IMR-90 (cell line): ENCODE results near the gene GRAMD2B. TPM values are rescaled to one million over a fixed set of nuclear protein-coding genes. Genes with fewer than 3 reads are reported as not detected.

ENCODE experiments used
- ATAC-seq: fragments of 200-7000 bp; cut with Tn5 transposase; 2 replicates; pipeline ENCODE4 v1.9.1; 2020; ENCODE audit warnings: low read depth, mild to moderate bottlenecking, moderate library complexity
- BruUV-seq: library from RNA; stranded (reverse); fragments of 400-500 nt; replicated peaks from 2 replicates; lab custom pipeline; 2021; lab: Mats Ljungman, UMichigan
- CTCF ChIA-PET: fragments of 300-600 bp; formaldehyde crosslinking; extraction: SDS; loops from one replicate; lab custom pipeline; 2021; ENCODE audit warnings: antibody characterized with exemption; lab: Yijun Ruan, JAX
- POLR2A ChIA-PET: fragments of 300-600 bp; sonication (Branson Sonifier 250); formaldehyde crosslinking; loops from one replicate; lab custom pipeline; 2022; ENCODE audit warnings: antibody characterized with exemption; ENCODE audit not compliant: unreplicated experiment; lab: Charles Lee
- DNase-seq: peaks from one replicate; pipeline ENCODE4 v3.0.0; 2013
- H2AFZ ChIP-seq: replicated peaks from 2 replicates; pipeline ENCODE3; 2013; ENCODE audit warnings: low read length, mild to moderate bottlenecking; ENCODE audit not compliant: poor library complexity
- H2AK5ac ChIP-seq: 2 replicates; pipeline ENCODE4 v1.6.1; 2013; ENCODE audit warnings: low read depth, low read length, inconsistent platforms
- H2AK9ac ChIP-seq: replicated peaks from 2 replicates; pipeline ENCODE3; 2013; ENCODE audit warnings: mild to moderate bottlenecking, low read depth, low read length, moderate library complexity; ENCODE audit not compliant: poor library complexity
- H2BK120ac ChIP-seq: 2 replicates; pipeline ENCODE4 v1.6.1; 2013; ENCODE audit warnings: low read depth, low read length, inconsistent platforms
- H2BK15ac ChIP-seq: 3 replicates; pipeline ENCODE4 v1.6.1; 2013; ENCODE audit warnings: low read depth, low read length, inconsistent platforms
- H2BK20ac ChIP-seq: 2 replicates; pipeline ENCODE4 v1.6.1; 2013; ENCODE audit warnings: low read depth, mild to moderate bottlenecking, inconsistent platforms, low read length, moderate library complexity
- H2BK5ac ChIP-seq: 2 replicates; pipeline ENCODE4 v1.6.1; 2013; ENCODE audit warnings: mild to moderate bottlenecking, low read depth, low read length, inconsistent platforms; ENCODE audit not compliant: poor library complexity, severe bottlenecking
- H3K14ac ChIP-seq: replicated peaks from 2 replicates; pipeline ENCODE4 v1.6.1; 2013; ENCODE audit warnings: low read depth, low read length, inconsistent platforms
- H3K18ac ChIP-seq: 2 replicates; pipeline ENCODE4 v1.6.1; 2013; ENCODE audit warnings: low read depth, low read length, control low read depth
- H3K23ac ChIP-seq: 2 replicates; pipeline ENCODE4 v1.6.1; 2013; ENCODE audit warnings: low read depth, low read length, inconsistent platforms
- H3K27ac ChIP-seq: 2 replicates; pipeline ENCODE4 v1.5.1; 2013; ENCODE audit warnings: mild to moderate bottlenecking, control low read depth, low read length; ENCODE audit not compliant: insufficient read depth
- H3K27me3 ChIP-seq: 2 replicates; pipeline ENCODE4 v1.6.1; 2013; ENCODE audit warnings: low read length; ENCODE audit not compliant: control insufficient read depth, insufficient read depth
- H3K36me3 ChIP-seq: 2 replicates; pipeline ENCODE4 v1.6.1; 2013; ENCODE audit warnings: low read length, mixed read lengths; ENCODE audit not compliant: control insufficient read depth, insufficient read depth
- H3K4ac ChIP-seq: 2 replicates; pipeline ENCODE4 v1.6.1; 2013; ENCODE audit warnings: low read depth, low read length, inconsistent platforms
- H3K4me1 ChIP-seq: 2 replicates; pipeline ENCODE4 v1.6.1; 2013; ENCODE audit warnings: low read length, mixed read lengths; ENCODE audit not compliant: control insufficient read depth, insufficient read depth
- H3K4me2 ChIP-seq: 2 replicates; pipeline ENCODE4 v1.6.1; 2013; ENCODE audit warnings: low read depth, mild to moderate bottlenecking, control low read depth, low read length, moderate library complexity
- H3K4me3 ChIP-seq: 2 replicates; pipeline ENCODE4 v1.5.1; 2013; ENCODE audit warnings: low read depth, mild to moderate bottlenecking, control low read depth, low read length, moderate library complexity; ENCODE audit not compliant: insufficient read depth
- H3K56ac ChIP-seq: 2 replicates; pipeline ENCODE4 v1.6.1; 2013; ENCODE audit warnings: low read length, inconsistent platforms; ENCODE audit not compliant: insufficient read depth; ENCODE audit errors: extremely low read depth
- H3K79me1 ChIP-seq, 2 experiments: 2 replicates each; pipeline ENCODE4 v1.6.1; 2013; ENCODE audit warnings: low read length in 2 of 2, inconsistent platforms in 1 of 2, low read depth in 1 of 2
- H3K9ac ChIP-seq: 2 replicates; pipeline ENCODE4 v1.6.1; 2013; ENCODE audit warnings: low read depth, low read length, control low read depth
- H3K9me1 ChIP-seq: 2 replicates; pipeline ENCODE4 v1.6.1; 2013; ENCODE audit warnings: low read length, inconsistent platforms; ENCODE audit not compliant: insufficient read depth
- H3K9me3 ChIP-seq: 2 replicates; pipeline ENCODE4 v1.6.1; 2013; ENCODE audit warnings: low read length; ENCODE audit not compliant: control insufficient read depth, insufficient read depth
- H4K20me1 ChIP-seq: 2 replicates; pipeline ENCODE4 v1.6.1; 2013; ENCODE audit warnings: low read length, inconsistent platforms; ENCODE audit not compliant: insufficient read depth
- H4K5ac ChIP-seq: 2 replicates; pipeline ENCODE4 v1.6.1; 2013; ENCODE audit warnings: mild to moderate bottlenecking, low read depth, low read length, control low read depth
- H4K8ac ChIP-seq, 2 experiments: 2 replicates each; pipeline ENCODE4 v1.6.1; 2013; ENCODE audit warnings: low read depth in 2 of 2, low read length in 2 of 2, control low read depth in 1 of 2, inconsistent platforms in 1 of 2
- H4K91ac ChIP-seq: 2 replicates; pipeline ENCODE4 v1.6.1; 2013; ENCODE audit warnings: low read depth, low read length, inconsistent platforms; ENCODE audit not compliant: insufficient read depth
- NFE2L2 ChIP-seq: fragments of 150-350 bp; IDR thresholded peaks from 2 replicates; pipeline ENCODE4 v1.6.1; 2016; ENCODE audit warnings: low read depth, mild to moderate bottlenecking, low read length
- WGBS, 2 experiments: methylation state at CpG; one replicate each; pipeline versions ENCODE4 v1.1.5 to v1.1.7; 2013; ENCODE audit warnings: missing lambda C conversion rate in 2 of 2; ENCODE audit not compliant: insufficient read length in 1 of 2; ENCODE audit errors: extremely low coverage in 2 of 2; 5-methylcytosine and 5-hydroxymethylcytosine counted together
- dilution Hi-C: fragments of 300-500 bp; cut with HindIII; formaldehyde crosslinking; loops from one replicate; pipeline ENCODE4 v1.14.3; 2018; ENCODE audit warnings: low sequenced_read_pairs; ENCODE audit not compliant: unreplicated experiment
- in situ Hi-C: fragments of 300-500 bp; cut with MboI; formaldehyde crosslinking; loops from 3 replicates; pipeline ENCODE4 v1.14.3; 2019; ENCODE audit warnings: low sequenced_read_pairs, inconsistent platforms, mixed read lengths
- intact Hi-C: fragments of 100-400 bp; cut with micrococcal nuclease; formaldehyde crosslinking; loops from 2 replicates; pipeline ENCODE4 v1.10.0; 2022
- polyA plus RNA-seq, 3 experiments: library from polyadenylated mRNA; depleted of rRNA; stranded (reverse); fragments of >200 nt; gene quantifications; 2 replicates each; pipeline ENCODE4 v1.2.3, GENCODE V29; 2012; ENCODE audit warnings: low replicate concordance in 1 of 3
- total RNA-seq: library from RNA; depleted of rRNA; stranded (reverse); fragments of >200 nt; gene quantifications from 2 replicates; pipeline ENCODE4 v1.2.3, GENCODE V29; 2012
- TF ChIP-seq, protein P1 (sequence below): conservative IDR thresholded peaks from 2 replicates; pipeline ENCODE4 v1.5.1; 2012; ENCODE audit warnings: mild to moderate bottlenecking, low read depth, low read length, improper control_type of control experiment

GRAMD2B gene
- total and polyA plus RNA-seq, 2 of the 4 experiments (the other 2 are of a cell fraction) = 13.9 to 20.3 TPM

GRCh38 chr5:126444137-126444536, 20.9 kb downstream of the GRAMD2B start:
- peaks cover 21 to 55% of the 10 kb centered on the region in 2 experiments for H3K79me1 ChIP-seq
- dilution Hi-C loops (no loop called here), intact Hi-C loops (no loop called here), in situ Hi-C loops (no loop called here)
- no peak overlapping the region for H3K4me2 ChIP-seq
- H2BK120ac ChIP-seq = no peak overlapping the region
- WGBS, 2 experiments = no CpG with 5 or more reads among the region's 2 CpGs
- no peak overlapping the region for H3K14ac ChIP-seq
- no peaks in the 10 kb centered on the region for H4K20me1 ChIP-seq
- no peaks in the 10 kb centered on the region for H3K36me3 ChIP-seq
- H3K18ac ChIP-seq = no peak overlapping the region
- no peak overlapping the region for H3K4me3 ChIP-seq
- H2BK20ac ChIP-seq = no peak overlapping the region
- H3K4me1 ChIP-seq = peaks cover 12% of the 10 kb centered on the region
- H2AK5ac ChIP-seq = no peak overlapping the region
- no TSS peak for BruUV-seq
- no peak overlapping the region for H4K8ac ChIP-seq
- H3K27me3 ChIP-seq = no peaks in the 10 kb centered on the region
- H3K27ac ChIP-seq = no peak overlapping the region
- no peak overlapping the region for H3K4ac ChIP-seq
- no peak overlapping the region for H2BK5ac ChIP-seq
- ChIA-PET CTCF (no interaction called here), POLR2A (no interaction called here)
- peaks cover 18% of the 10 kb centered on the region for H3K9me1 ChIP-seq
- H3K56ac ChIP-seq = no peak overlapping the region
- H2AFZ ChIP-seq = no peak overlapping the region
- H2AK9ac ChIP-seq = no peak overlapping the region
- H4K5ac ChIP-seq = no peak overlapping the region
- TF ChIP-seq, protein P1, sequence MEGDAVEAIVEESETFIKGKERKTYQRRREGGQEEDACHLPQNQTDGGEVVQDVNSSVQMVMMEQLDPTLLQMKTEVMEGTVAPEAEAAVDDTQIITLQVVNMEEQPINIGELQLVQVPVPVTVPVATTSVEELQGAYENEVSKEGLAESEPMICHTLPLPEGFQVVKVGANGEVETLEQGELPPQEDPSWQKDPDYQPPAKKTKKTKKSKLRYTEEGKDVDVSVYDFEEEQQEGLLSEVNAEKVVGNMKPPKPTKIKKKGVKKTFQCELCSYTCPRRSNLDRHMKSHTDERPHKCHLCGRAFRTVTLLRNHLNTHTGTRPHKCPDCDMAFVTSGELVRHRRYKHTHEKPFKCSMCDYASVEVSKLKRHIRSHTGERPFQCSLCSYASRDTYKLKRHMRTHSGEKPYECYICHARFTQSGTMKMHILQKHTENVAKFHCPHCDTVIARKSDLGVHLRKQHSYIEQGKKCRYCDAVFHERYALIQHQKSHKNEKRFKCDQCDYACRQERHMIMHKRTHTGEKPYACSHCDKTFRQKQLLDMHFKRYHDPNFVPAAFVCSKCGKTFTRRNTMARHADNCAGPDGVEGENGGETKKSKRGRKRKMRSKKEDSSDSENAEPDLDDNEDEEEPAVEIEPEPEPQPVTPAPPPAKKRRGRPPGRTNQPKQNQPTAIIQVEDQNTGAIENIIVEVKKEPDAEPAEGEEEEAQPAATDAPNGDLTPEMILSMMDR = no peak
- TF ChIP-seq NFE2L2 = no peak
- no peaks in the 10 kb centered on the region for H3K9me3 ChIP-seq
- no peak overlapping the region for H2BK15ac ChIP-seq
- DNase-seq (no peak), ATAC-seq (no peak)
- H4K91ac ChIP-seq = no peak overlapping the region
- no peak overlapping the region for H3K23ac ChIP-seq
- no peak overlapping the region for H3K9ac ChIP-seq
